HepG2 (cell line): ENCODE measurements around the gene CREG2. TPM values are rescaled to one million over a fixed set of nuclear protein-coding genes. Genes with fewer than 3 reads are reported as not detected.

ENCODE experiments used
- ATAC-seq: fragments of 200-7000 bp; cut with Tn5 transposase; 3 replicates; pipeline ENCODE4 v1.9.1; 2020; ENCODE audit warnings: mild to moderate bottlenecking, moderate library complexity
- BruUV-seq: library from RNA; stranded (reverse); fragments of 400-500 nt; replicated peaks from 2 replicates; lab custom pipeline; 2021; lab: Mats Ljungman, UMichigan
- CTCF ChIA-PET: fragments of 300-600 bp; formaldehyde crosslinking; extraction: SDS; loops from one replicate; lab custom pipeline; 2021; ENCODE audit warnings: low total read pairs, inconsistent platforms, low intra/inter-chr PET ratio; lab: Yijun Ruan, JAX
- POLR2A ChIA-PET: fragments of 350-600 bp; sonication (Branson Sonifier 250); formaldehyde crosslinking; loops from one replicate; lab custom pipeline; 2020; ENCODE audit warnings: antibody characterized with exemption, inconsistent platforms; lab: Yijun Ruan, JAX
- DNase-seq: peaks from one replicate; pipeline ENCODE4 v3.0.0-alpha.2; 2015; ENCODE audit warnings: low spot score
- FAIRE-seq: peaks from 3 replicates; lab custom pipeline; 2011; peaks lifted over from hg19 to GRCh38; lab: Jason Lieb, UNC
- H2AFZ ChIP-seq: one replicate; pipeline ENCODE4 v1.6.1; 2011; ENCODE audit warnings: low read length, inconsistent platforms
- H3K27ac ChIP-seq: fragments of 300-600 bp; 3 replicates; pipeline ENCODE4 v1.8.0; 2011; ENCODE audit warnings: mixed run types, mild to moderate bottlenecking, mixed read lengths, low read length, inconsistent platforms; ENCODE audit not compliant: insufficient read depth; ENCODE audit errors: extremely low read length
- H3K27me3 ChIP-seq, 2 experiments: fragments of 200-600 bp in 1 of 2; 2 replicates in 1 of 2; 3 replicates in 1 of 2; pipeline versions ENCODE4 v1.6.0 to v1.8.0; 2011; ENCODE audit warnings: low read length in 2 of 2, mild to moderate bottlenecking in 2 of 2, moderate library complexity in 2 of 2, inconsistent platforms in 1 of 2; ENCODE audit not compliant: insufficient read depth in 2 of 2, control insufficient read depth in 1 of 2
- H3K36me3 ChIP-seq, 2 experiments: fragments of 200-600 bp in 1 of 2; replicated peaks in 1 of 2; 2 replicates in 1 of 2; 3 replicates in 1 of 2; pipeline versions ENCODE4 v1.5.1 to v1.8.0; 2011; ENCODE audit warnings: low read length in 2 of 2, inconsistent platforms in 1 of 2; ENCODE audit not compliant: insufficient read depth in 2 of 2, control insufficient read depth in 1 of 2
- H3K4me1 ChIP-seq: 2 replicates; pipeline ENCODE4 v1.5.1; 2012; ENCODE audit warnings: low read length, inconsistent platforms; ENCODE audit not compliant: insufficient read depth
- H3K4me2 ChIP-seq: 2 replicates; pipeline ENCODE4 v1.6.0; 2011; ENCODE audit warnings: low read depth, low read length, inconsistent platforms
- H3K4me3 ChIP-seq, 3 experiments: fragments of 200-600 bp in 1 of 3; sonication (generic), shearing (Covaris generic) in 1 of 3; replicated peaks in 1 of 3; 2 replicates each; pipeline ENCODE4 v1.5.1; 2011 to 2016; ENCODE audit warnings: low read length in 3 of 3, inconsistent platforms in 2 of 3, low read depth in 2 of 3, mild to moderate bottlenecking in 2 of 3, control low read depth in 1 of 3, mixed read lengths in 1 of 3; ENCODE audit not compliant: insufficient read depth in 1 of 3
- H3K79me2 ChIP-seq: one replicate; pipeline ENCODE4 v1.6.1; 2011; ENCODE audit warnings: low read length, inconsistent platforms; ENCODE audit not compliant: insufficient read depth
- H3K9ac ChIP-seq: 2 replicates; pipeline ENCODE4 v1.6.0; 2011; ENCODE audit warnings: mild to moderate bottlenecking, low read depth, low read length, inconsistent platforms; ENCODE audit not compliant: insufficient read depth
- H3K9me3 ChIP-seq: 2 replicates; pipeline ENCODE4 v1.5.1; 2012; ENCODE audit warnings: mild to moderate bottlenecking, low read length
- H4K20me1 ChIP-seq: 2 replicates; pipeline ENCODE4 v1.6.0; 2011; ENCODE audit warnings: inconsistent platforms, mild to moderate bottlenecking, low read length, moderate library complexity; ENCODE audit not compliant: insufficient read depth
- HOXD1 ChIP-seq: sonication (generic); formaldehyde crosslinking; IDR thresholded peaks from 2 replicates; pipeline ENCODE4 v1.5.0; 2020; ENCODE audit warnings: missing genetic modification reagents
- ZNF710 ChIP-seq: sonication (generic); formaldehyde crosslinking; IDR thresholded peaks from 2 replicates; pipeline ENCODE4 v1.5.0; 2020; ENCODE audit warnings: mild to moderate bottlenecking, missing genetic modification reagents, borderline replicate concordance
- WGBS: methylation state at CpG from one replicate; pipeline ENCODE4 v1.1.6; 2017; ENCODE audit warnings: low lambda C conversion rate; 5-methylcytosine and 5-hydroxymethylcytosine counted together
- in situ Hi-C: cut with HindIII; loops from 2 replicates; pipeline ENCODE4 v1.10.0; 2017; ENCODE audit warnings: low pct_unique_long_range_greater_than_20kb; ENCODE audit not compliant: extremely low pct_ligation_motif_present
- intact Hi-C: fragments of 100-400 bp; cut with micrococcal nuclease; formaldehyde crosslinking; loops from one replicate; pipeline ENCODE4 v1.10.0; 2022; ENCODE audit not compliant: unreplicated experiment
- polyA plus RNA-seq, 8 experiments: library from polyadenylated mRNA; depleted of rRNA in 3 of 8; stranded (reverse) in 7 of 8; unstranded in 1 of 8; fragments of >200 nt; fragmentation: Illumina TruSeq in 4 of 8; extraction: Trizol in 4 of 8; gene quantifications; 2 replicates each; pipeline versions ENCODE4 v1.2.1 to v1.2.3, GENCODE V29; 2011 to 2016; ENCODE audit warnings: low read depth in 4 of 8, missing spikeins in 1 of 8, mixed read lengths in 1 of 8; ENCODE audit not compliant: insufficient read depth in 1 of 8
- total RNA-seq, 5 experiments: library from RNA; depleted of rRNA; stranded (reverse); fragments of >200 nt; fragmentation: Illumina TruSeq; extraction: Trizol; gene quantifications; 2 replicates each; pipeline ENCODE4 v1.2.3, GENCODE V29; 2016; ENCODE audit warnings: low read depth in 1 of 5
- TF ChIP-seq, protein P1 (sequence below): sonication (generic); formaldehyde crosslinking; IDR thresholded peaks from 2 replicates; pipeline ENCODE4 v1.4.0; 2020; ENCODE audit warnings: missing genetic modification reagents

The CREG2 gene
- total and polyA plus RNA-seq, 2 of the 13 experiments (the other 11 are each of a cell fraction or from before 2014, with no cell fraction given), result 0.18 to 0.26 TPM

DNA sequence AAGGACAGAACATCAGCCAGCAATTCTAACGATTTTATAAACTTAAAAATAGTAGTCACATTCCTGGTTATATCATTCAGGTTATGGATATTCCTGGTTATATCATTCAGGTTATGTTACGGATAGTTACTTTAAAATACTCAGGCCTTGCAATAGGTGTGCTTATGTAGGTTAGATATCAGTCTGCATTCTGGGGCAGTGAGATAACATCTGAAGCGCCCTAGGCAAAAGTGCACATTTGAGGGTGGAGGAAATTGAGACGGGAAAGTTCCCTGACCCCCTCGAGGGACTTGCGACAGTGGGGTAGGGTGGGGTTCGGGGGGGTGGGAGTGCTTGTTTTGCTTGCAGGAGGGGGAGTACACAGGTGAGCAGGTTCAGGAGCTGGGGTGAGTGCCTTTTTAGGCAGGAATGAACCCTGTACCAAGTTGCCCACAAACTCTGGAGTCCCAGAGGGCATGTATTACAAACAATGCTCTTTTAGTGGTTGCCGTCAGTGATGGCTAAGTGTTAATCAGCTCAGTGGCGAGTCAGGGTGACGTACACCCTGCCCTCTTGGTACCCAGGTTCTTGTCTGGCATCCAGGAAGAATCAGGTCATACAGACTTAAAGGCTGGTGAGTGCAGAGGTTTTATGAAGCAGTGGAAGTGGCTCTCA lies 31.8 kb downstream of the CREG2 start:
- WGBS, result 16% methylated on average over 10 of the region's 10 CpGs
- Histone ChIP-seq H3K4me2 (no peak overlapping the region), H3K4me1 (peaks cover 23% of the 10 kb centered on the region), H3K27ac (no peak overlapping the region), H4K20me1 (no peaks in the 10 kb centered on the region), H3K9ac (no peak overlapping the region), H2AFZ (no peak overlapping the region), H3K4me3 (no peak overlapping the region), H3K36me3 (no peaks in the 10 kb centered on the region), H3K79me2 (no peaks in the 10 kb centered on the region), H3K9me3 (no peaks in the 10 kb centered on the region), H3K27me3 (peaks cover 0 to 8% of the 10 kb centered on the region in 2 experiments; a peak in 3 of 5 replicates)
- POLR2A ChIA-PET, result no interaction called here
- intact Hi-C loops (no loop called here), in situ Hi-C loops (no loop called here)
- ATAC-seq, result peak; percentile 22; the same call in 1 of the 3 replicates
- TF ChIP-seq, protein P1, sequence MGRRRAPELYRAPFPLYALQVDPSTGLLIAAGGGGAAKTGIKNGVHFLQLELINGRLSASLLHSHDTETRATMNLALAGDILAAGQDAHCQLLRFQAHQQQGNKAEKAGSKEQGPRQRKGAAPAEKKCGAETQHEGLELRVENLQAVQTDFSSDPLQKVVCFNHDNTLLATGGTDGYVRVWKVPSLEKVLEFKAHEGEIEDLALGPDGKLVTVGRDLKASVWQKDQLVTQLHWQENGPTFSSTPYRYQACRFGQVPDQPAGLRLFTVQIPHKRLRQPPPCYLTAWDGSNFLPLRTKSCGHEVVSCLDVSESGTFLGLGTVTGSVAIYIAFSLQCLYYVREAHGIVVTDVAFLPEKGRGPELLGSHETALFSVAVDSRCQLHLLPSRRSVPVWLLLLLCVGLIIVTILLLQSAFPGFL (CRISPR knock-in tag), result no peak
- TF ChIP-seq ZNF710 (CRISPR knock-in tag) (no peak), HOXD1 (no peak)
- BruUV-seq, result no TSS peak
- FAIRE-seq, result no peak
- CTCF ChIA-PET, result no interaction called here
- no peak for DNase-seq
